Mucosa of rectum (tissue), 2 donors: ENCODE measurements around the gene GDPD5.
A peak's percentile ranks its signal among the peaks of the same experiment; 100 is the strongest.

Experiments
- H3K27ac ChIP-seq, 2 donors: one replicate each; pipeline ENCODE4 v1.7.0; 2013; ENCODE audit warnings: inconsistent platforms in 2 of 2, low read depth in 2 of 2, low read length in 2 of 2
- H3K27me3 ChIP-seq, 2 donors: one replicate each; pipeline ENCODE4 v1.7.0; 2013; ENCODE audit warnings: low read length in 2 of 2; ENCODE audit not compliant: control insufficient read depth in 2 of 2, insufficient read depth in 2 of 2
- H3K36me3 ChIP-seq, 2 donors: one replicate each; pipeline ENCODE4 v1.7.0; 2013; ENCODE audit warnings: low read length in 2 of 2; ENCODE audit not compliant: control insufficient read depth in 2 of 2, insufficient read depth in 2 of 2
- H3K4me1 ChIP-seq, 2 donors: one replicate each; pipeline ENCODE4 v1.7.0; 2013; ENCODE audit warnings: low read length in 2 of 2, mild to moderate bottlenecking in 1 of 2; ENCODE audit not compliant: control insufficient read depth in 2 of 2, insufficient read depth in 2 of 2
- H3K4me3 ChIP-seq, 2 donors: one replicate each; pipeline ENCODE4 v1.7.0; 2013; ENCODE audit warnings: low read length in 2 of 2
- H3K9ac ChIP-seq, 2 donors: one replicate each; pipeline ENCODE4 v1.7.0; 2013; ENCODE audit warnings: low read length in 2 of 2, low read depth in 1 of 2, mild to moderate bottlenecking in 1 of 2
- H3K9me3 ChIP-seq, 2 donors: one replicate each; pipeline ENCODE4 v1.7.0; 2013; ENCODE audit warnings: low read length in 2 of 2; ENCODE audit not compliant: control insufficient read depth in 2 of 2
- donor health status: healthy.
- donor health status: Normal muscosa, but diverticular disease.

The GDPD5 gene

DNA sequence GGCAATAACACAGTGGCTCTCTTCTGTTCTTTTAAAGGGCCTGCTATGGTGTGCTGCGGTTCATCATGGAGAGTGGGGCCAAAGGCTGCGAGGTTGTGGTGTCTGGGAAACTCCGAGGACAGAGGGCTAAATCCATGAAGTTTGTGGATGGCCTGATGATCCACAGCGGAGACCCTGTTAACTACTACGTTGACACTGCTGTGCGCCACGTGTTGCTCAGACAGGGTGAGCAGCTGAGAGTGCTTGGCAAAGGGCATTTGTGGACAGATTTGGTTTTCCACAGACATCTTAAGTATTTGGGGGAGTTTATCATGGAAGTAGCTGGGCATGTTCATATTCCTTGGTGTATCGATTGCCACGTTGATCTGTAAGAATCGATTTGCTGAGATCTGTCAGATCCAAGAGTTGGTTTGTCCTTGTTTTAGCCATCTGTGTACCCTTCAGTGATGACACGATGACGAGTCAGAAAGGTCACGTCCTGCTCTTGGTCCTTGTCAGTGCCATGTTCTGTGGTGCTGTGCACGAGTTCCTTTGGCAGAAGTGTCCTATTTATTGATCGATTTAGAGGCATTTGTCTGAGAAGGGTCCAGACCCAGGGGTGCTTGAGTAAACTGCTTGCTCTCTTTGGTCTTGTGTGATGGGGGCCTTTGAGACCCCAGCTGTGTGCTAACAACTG is 121.6 kb downstream of the GDPD5 start:
- H3K9ac ChIP-seq: no peak overlapping the region
- no peak overlapping the region for H3K27ac ChIP-seq
- H3K4me1 ChIP-seq: peaks cover 14 to 17% of the 10 kb centered on the region in 2 donors
- H3K27me3 ChIP-seq: no peaks in the 10 kb centered on the region
- no peak overlapping the region for H3K4me3 ChIP-seq
- H3K9me3 ChIP-seq: no peaks in the 10 kb centered on the region
- peaks cover 55 to 60% of the 10 kb centered on the region in 2 donors for H3K36me3 ChIP-seq

GRCh38 chr11:75403037-75403436 is 122.7 kb downstream of the GDPD5 start:
- Histone ChIP-seq H3K9ac (peak overlapping the region in 1 of 2 donors; percentile 2), H3K4me3 (no peak overlapping the region), H3K27me3 (no peaks in the 10 kb centered on the region), H3K27ac (no peak overlapping the region), H3K4me1 (peaks cover 14 to 17% of the 10 kb centered on the region in 2 donors), H3K9me3 (no peaks in the 10 kb centered on the region), H3K36me3 (peaks cover 53 to 56% of the 10 kb centered on the region in 2 donors)

- Histone ChIP-seq H3K9ac (peak overlapping the region in 1 of 2 donors; percentile 2), H3K9me3 (no peaks in the 10 kb centered on the region), H3K4me1 (peaks cover 14 to 17% of the 10 kb centered on the region in 2 donors), H3K36me3 (peaks cover 53 to 56% of the 10 kb centered on the region in 2 donors), H3K27ac (no peak overlapping the region), H3K27me3 (no peaks in the 10 kb centered on the region), H3K4me3 (no peak overlapping the region)
Observed at GRCh38 chr11:75402002-75402773, 123.6 kb downstream of the GDPD5 start.

DNA sequence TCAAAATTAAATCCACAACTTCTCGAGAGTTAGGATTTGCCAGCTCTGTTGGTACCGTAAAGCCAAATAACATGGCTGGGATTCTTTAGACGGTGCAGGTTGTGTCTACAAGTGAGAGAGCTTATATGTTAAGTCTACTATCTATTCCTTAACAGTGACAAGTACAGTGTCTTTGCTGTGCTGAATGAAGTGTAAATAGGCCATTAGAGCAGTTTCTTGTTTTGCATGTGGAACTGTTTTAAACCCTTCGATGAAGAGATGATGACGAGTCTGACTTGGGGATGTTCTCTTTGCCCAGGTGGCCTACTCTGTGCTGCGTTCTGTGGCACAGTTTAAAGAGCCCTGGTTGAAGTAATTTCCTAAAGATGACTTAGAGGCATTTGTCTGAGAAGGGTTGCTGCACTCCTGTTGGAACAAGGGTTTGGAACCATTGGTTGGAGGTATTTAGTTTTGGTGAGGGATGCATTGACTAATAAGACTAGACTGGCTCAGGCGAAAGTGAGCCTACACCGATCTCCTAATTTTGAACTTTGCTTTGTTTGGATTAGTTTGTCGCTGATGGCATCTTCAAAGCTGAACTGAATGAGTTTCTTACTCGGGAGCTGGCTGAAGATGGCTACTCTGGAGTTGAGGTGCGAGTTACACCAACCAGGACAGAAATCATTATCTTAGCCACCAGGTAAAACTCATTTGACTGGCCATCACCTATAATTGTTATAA is 125.4 kb downstream of the GDPD5 start:
- Histone ChIP-seq H3K27ac (peak overlapping the region; percentile 93 to 94), H3K4me1 (peaks cover 14 to 17% of the 10 kb centered on the region in 2 donors), H3K4me3 (peak overlapping the region; percentile 84 to 98), H3K9ac (peak overlapping the region; percentile 90 to 95), H3K27me3 (no peaks in the 10 kb centered on the region), H3K9me3 (no peaks in the 10 kb centered on the region), H3K36me3 (peaks cover 40 to 41% of the 10 kb centered on the region in 2 donors)

GRCh38 chr11:75399344-75400145 is 126.2 kb downstream of the GDPD5 start, which contains the start of gene RPS3:
TSS of gene RPS3 (plus strand) at chr11:75399518. CDS start at chr11:75399548, 30 bp downstream.
- peak within 1 kb of the TSS; percentile 90 to 95 for H3K9ac ChIP-seq
- H3K9me3 ChIP-seq: no peaks in the 10 kb centered on the region
- H3K27ac ChIP-seq: peak within 1 kb of the TSS; percentile 93 to 94
- H3K4me3 ChIP-seq: peak within 1 kb of the TSS; percentile 84 to 98
- peaks cover 33 to 35% of the 10 kb centered on the region in 2 donors for H3K36me3 ChIP-seq
- H3K4me1 ChIP-seq: peaks cover 14 to 17% of the 10 kb centered on the region in 2 donors
- no peaks in the 10 kb centered on the region for H3K27me3 ChIP-seq

GRCh38 chr11:75398906-75399305 is 126.8 kb downstream of the GDPD5 start:
- H3K36me3 ChIP-seq: peaks cover 26 to 28% of the 10 kb centered on the region in 2 donors
- no peak overlapping the region for H3K27ac ChIP-seq
- H3K9ac ChIP-seq: no peak overlapping the region
- H3K4me3 ChIP-seq: peak overlapping the region in 1 of 2 donors; percentile 98
- H3K9me3 ChIP-seq: no peaks in the 10 kb centered on the region
- H3K4me1 ChIP-seq: peaks cover 14 to 17% of the 10 kb centered on the region in 2 donors
- no peaks in the 10 kb centered on the region for H3K27me3 ChIP-seq

- H3K36me3 ChIP-seq: no peaks in the 10 kb centered on the region
- no peak overlapping the region for H3K27ac ChIP-seq
- no peaks in the 10 kb centered on the region for H3K4me1 ChIP-seq
- no peak overlapping the region for H3K4me3 ChIP-seq
- no peak overlapping the region for H3K9ac ChIP-seq
- no peaks in the 10 kb centered on the region for H3K9me3 ChIP-seq
- H3K27me3 ChIP-seq: no peaks in the 10 kb centered on the region
Observed at GRCh38 chr11:75394085-75394840, 131.5 kb downstream of the GDPD5 start.

DNA sequence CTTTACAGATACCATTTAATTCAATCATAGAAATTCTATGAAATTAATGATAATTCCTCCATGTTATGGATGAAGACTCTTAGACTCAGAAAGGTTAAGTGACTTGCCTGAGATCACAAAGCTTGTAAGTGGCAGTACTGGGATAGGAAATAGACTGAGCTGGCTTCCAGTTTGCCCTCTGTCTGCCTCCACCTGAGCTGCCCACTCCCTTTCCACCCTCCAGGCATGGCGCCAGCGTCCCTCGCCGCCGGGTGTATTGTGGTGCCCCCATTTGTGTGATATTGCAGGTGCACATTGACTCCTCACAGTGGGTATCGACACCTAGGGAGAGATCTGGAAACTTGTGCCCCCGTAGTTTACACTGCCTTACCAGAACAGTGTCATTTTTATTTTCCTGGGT is 135.8 kb downstream of the GDPD5 start:
- no peaks in the 10 kb centered on the region for H3K9me3 ChIP-seq
- H3K36me3 ChIP-seq: no peaks in the 10 kb centered on the region
- H3K4me3 ChIP-seq: no peak overlapping the region
- no peak overlapping the region for H3K27ac ChIP-seq
- no peaks in the 10 kb centered on the region for H3K27me3 ChIP-seq
- peaks cover 13 to 16% of the 10 kb centered on the region in 2 donors for H3K4me1 ChIP-seq
- H3K9ac ChIP-seq: no peak overlapping the region

DNA sequence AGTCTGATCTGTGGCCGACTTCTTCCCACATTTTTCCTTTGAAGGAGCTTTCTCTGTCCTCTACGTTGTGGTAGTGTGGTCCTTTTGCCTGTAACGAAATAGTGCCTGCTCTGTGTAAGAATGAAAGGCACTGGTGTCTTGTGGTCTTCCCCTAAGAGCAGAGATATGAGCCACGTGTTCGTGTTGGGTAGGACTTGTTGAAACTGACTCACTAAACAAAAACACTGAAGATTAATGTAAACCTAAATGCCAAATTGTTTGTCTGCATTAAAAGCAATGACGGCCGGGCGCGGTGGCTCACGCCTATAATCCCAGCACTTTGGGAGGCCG is 136.5 kb downstream of the GDPD5 start:
- Histone ChIP-seq H3K36me3 (no peaks in the 10 kb centered on the region), H3K4me1 (peaks cover 15 to 22% of the 10 kb centered on the region in 2 donors), H3K4me3 (no peak overlapping the region), H3K9ac (no peak overlapping the region), H3K27me3 (no peaks in the 10 kb centered on the region), H3K27ac (no peak overlapping the region), H3K9me3 (no peaks in the 10 kb centered on the region)
